Hematopoietic multipotent progenitor cell treated with erythropoietin and hydrocortisone succinate and interleukin-3 and kit ligand, for 17 days (in vitro differentiated cells): Measurements from ENCODE around the gene ITFG1.
"Not testable (repeated sequence)": the region's sequence is repeated elsewhere in the genome, so short reads cannot be mapped to it uniquely, and the experiment has no call there.

ENCODE experiments used
- DNase-seq: peaks from one replicate; pipeline ENCODE4 v3.0.0-alpha.2; 2015; ENCODE audit warnings: low spot score

ITFG1 gene

DNA sequence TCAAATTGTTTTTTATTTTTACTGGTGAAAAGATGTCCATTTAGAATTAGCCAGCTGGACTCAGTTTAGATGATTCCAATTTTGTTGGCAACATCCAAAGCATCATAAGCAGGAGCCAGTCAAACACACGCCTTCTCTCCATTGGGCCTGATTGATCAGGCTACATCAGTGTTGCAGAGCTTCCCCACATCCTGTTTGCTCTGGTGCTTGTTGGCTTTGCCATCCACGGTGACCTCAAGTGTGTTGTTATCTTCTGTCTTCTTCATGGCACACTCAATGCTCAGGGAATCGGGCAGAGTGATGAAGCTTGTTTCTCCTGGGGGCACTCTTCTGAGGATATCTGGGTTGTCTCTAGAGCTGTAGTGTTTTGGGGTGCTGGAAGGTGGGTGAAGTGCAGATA is 310.8 kb downstream of the ITFG1 start:
- no peak for DNase-seq

GRCh38 chr16:47144559-47144877 is 316.3 kb downstream of the ITFG1 start:
- DNase-seq: no peak

GRCh38 chr16:47143677-47144558 is 316.9 kb downstream of the ITFG1 start, which contains the start of gene NETO2:
Gene NETO2 (minus strand): TSS chr16:47143945. CDS start chr16:47143612, 333 bp downstream.
- DNase-seq: no peak

- no peak for DNase-seq
Measured at GRCh38 chr16:47142821-47143676, 317.8 kb downstream of the ITFG1 start.

DNA sequence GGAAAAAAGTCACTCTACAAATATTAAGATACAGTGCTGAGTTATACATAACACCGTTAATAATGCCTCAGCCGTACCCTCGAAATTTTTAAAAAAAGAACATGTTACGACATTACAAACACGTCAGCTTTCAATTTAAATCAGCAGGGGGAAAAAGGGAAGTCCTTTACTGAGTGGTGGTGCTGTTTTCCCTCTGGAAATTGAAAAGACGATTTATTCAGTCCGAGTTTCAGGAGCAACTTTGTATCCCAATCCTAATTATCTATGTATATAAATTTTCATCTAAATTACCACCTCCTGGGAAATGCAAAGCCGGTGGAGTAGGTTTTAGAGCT is 318.4 kb downstream of the ITFG1 start:
- DNase-seq: no peak

DNA sequence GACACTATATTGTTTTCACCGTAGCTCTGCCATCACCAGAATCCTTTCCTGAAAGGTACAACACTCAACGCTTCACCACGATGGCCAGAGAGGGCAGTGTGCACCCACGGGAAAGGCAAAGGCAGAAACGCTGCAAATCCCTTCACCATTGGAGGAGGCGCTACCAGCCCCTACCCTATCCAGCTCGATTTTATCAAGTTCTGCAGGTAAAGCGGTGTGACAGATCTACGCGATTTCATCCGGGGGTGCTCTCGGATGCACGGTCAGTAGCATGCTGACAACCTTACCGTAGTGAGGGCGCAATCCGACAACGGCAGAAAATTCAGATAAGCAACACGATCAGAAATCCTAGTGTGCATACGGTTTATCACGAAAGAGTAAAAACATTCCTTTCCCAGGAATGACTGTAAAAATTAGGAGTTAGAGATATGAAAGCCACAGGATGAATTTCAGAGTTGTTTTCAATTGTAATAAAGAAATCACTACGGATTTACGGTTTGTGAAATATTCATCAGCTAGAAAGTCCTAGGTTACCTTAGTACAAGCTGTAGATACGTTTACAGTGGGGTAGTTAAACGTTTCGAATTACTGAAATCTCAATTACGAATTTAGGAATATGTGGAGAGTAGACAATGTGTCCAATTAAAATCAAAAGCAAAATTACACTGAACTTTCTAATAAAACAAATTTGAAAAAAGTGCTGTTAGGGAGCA is 318.9 kb downstream of the ITFG1 start:
- peak; percentile 61 for DNase-seq

- DNase-seq: no peak
Measured at GRCh38 chr16:47140686-47141085, 320.2 kb downstream of the ITFG1 start.

- DNase-seq: no peak
Measured at GRCh38 chr16:47139561-47140185, 321.2 kb downstream of the ITFG1 start.

- not testable (repeated sequence) for DNase-seq
Measured at GRCh38 chr16:47137925-47138324, 322.9 kb downstream of the ITFG1 start.

- DNase-seq: no peak
Measured at GRCh38 chr16:47136099-47136842, 324.6 kb downstream of the ITFG1 start.

DNA sequence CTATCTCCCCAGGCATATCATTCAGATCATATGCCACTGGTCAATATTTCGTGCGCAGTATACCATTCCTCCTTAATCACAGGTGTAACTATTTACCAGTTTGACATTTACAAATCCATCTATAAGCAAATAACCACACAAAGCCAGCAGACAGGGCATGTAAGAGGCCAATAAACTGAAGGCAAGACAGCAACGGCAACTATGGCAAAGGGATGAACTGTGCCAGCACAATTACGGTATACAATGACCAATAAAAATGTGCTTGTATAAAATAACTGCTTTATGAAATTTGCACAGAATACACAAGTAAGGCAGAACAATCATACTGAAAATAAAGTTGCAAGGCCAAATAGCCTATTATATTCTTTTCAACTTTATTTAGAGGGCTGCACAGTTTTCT is 326.3 kb downstream of the ITFG1 start:
- no peak for DNase-seq

DNA sequence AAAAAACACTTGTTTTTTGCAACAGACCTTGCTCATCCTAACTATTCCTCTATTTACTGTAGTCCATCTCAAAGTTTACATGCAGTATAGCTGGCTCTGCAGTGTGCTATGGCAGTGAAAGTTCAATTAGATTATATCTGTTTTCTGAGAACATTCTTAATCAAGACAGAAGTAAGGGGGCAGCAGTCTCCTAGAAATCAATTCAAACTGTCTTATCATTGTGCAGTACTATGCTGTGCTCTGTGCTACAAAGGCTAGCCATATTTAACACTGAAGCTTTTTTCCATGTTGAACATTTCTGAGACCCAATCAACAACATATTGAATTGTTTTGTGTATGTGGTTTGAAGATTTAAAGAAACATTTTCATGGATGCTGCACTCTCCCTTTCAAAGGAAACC is 328.6 kb downstream of the ITFG1 start:
- DNase-seq: no peak

DNA sequence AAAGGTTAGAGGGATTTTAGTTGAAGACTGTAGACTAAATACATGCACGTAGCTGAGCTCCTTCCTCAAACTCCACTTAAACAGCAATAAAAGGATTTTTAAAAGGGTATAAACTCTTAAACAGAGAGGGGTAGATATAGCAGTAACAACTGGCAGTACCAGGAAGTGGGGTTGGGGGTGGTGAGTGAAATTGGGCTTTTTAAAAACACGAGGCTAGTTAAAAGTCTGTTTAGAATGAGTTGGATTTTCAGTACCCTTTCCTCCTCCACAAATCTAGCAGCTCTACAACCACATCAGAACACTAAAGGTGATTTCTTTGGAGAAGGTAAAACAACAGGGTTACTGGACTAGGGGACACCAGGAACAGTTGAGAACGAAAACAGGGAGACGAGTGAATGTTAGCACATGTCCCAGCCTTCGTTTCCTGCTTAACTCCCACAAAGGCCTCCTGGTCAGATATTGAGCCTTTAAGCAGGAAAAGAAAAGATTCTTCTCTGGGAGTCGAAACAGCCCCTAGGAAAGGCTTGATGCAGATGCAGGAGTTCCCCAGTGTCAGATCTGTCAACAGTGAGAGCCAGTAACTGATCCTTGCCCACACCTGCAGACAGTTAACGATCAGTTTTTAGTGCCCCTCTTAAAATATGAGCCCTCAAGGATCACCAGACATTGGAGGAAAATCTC is 331.0 kb downstream of the ITFG1 start:
- DNase-seq: no peak

GRCh38 chr16:47127541-47127940 is 333.3 kb downstream of the ITFG1 start:
- no peak for DNase-seq

DNA sequence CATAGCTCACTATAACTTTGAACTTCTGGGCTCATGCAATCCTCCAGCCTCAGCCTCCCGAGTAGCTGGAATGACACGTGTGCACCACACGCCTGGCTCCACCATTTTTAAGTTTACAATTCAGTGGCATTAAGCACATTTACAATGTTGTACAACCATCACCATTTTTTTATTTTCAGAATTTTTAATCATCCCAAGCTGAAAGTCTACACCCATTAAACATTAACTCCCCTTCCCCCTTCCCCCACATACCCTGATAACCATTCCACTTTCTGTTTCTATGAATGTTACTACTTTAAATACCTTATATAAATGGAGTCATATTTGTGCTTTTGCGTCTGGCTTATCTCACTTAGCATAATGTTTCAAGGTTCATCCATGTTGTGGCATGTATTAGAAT is 335.1 kb downstream of the ITFG1 start:
- no peak for DNase-seq

- DNase-seq: no peak
Measured at GRCh38 chr16:47113130-47113529, 347.7 kb downstream of the ITFG1 start.

DNA sequence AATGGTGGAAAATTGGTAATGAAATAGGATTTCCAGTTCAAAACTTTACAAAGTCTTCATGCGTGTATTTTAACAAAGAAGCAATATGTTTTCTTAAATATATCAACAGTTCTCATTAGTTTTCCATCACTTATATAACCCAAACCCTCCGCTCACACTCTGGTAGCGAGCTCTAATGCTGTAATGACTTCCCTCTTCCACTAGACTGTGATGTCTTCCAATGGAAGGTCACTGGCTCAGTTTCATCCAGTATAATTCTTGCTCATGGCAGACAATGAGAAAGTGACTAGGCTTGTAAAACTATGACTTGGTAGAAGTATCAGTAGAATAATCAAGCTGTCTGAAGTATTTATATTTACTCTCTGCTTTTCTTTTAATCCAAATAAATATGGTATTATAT is 349.9 kb downstream of the ITFG1 start:
- DNase-seq: no peak

DNA sequence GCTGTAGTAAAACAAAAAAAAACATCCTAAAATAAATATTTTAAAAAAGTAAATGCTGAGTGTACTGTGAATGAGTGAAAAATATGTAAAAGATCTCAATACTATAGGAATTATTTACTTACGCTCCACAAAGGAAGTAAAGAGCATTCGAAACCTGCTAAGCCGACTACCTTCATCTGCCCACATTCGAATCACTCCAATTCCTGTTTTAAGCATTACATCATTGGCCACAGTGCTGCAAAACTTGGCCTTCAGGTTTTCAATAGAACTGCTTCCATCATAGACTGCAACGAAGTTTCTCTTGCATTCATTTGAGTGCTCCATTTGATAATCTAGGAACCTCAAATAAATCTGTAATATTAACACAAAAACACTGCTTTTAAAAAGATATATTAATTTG is 351.5 kb downstream of the ITFG1 start:
- no peak for DNase-seq
